Testis (tissue), 2 donors: ENCODE measurements around the gene DST.

Experiments used
- CTCF ChIP-seq, 3 experiments: fragments of 450-650 bp in 2 of 3; fragments of 200-600 bp in 1 of 3; sonication (generic) in 1 of 3; IDR thresholded peaks; one replicate each; pipeline ENCODE4 v1.5.1; 2016 to 2019; ENCODE audit warnings: antibody characterized with exemption in 3 of 3, mild to moderate bottlenecking in 2 of 3, moderate library complexity in 1 of 3
- POLR2A ChIP-seq: fragments of 450-650 bp; IDR thresholded peaks from one replicate; pipeline ENCODE4 v1.6.1; 2017; ENCODE audit warnings: antibody characterized with exemption, mild to moderate bottlenecking, moderate library complexity

GRCh38 chr6:56531839-56532595, 110.7 kb downstream of the DST start:
- TF ChIP-seq CTCF (IDR thresholded peaks at IDR 0.05) (no peak), POLR2A (no peak)
